Measurements from ENCODE around the gene TPM3. TPM values are rescaled to one million over a fixed set of nuclear protein-coding genes. Genes with fewer than 3 reads are reported as not detected.

TPM3 gene
- total and polyA plus RNA-seq, 2 donors (not counting 1 experiment from before 2014, with no cell fraction given) = 215 to 842 TPM

DNA sequence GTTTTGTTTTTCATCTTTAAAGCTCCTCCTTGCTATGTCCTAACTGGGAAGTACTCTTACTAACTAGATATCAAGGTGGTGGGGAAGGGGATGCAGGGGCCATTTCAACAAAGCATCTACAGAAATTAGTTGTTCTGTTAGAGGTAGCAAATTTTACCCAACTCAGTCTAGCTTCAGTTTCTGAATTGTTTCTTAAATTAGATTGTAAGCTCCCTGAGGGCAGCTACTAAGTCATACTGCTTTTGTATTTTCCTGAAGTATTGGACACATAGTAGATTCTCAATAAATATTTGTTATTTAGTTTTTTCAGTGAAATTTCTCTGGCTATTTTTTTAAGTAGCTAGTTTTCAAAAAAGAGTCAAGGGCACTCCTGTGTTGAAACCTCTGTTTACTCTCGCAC lies 30.6 kb upstream of the TPM3 start:
- H3K27me3 ChIP-seq (ENCODE audit: control insufficient read depth, insufficient read depth, low read length) = no peaks in the 10 kb centered on the region
- peaks cover 7% of the 10 kb centered on the region for H3K4me1 ChIP-seq (ENCODE audit: control insufficient read depth, extremely low read depth, insufficient read depth, low read length)
- H3K27ac ChIP-seq (ENCODE audit: insufficient read depth, low read length) = peak overlapping the region; percentile 93
- H3K79me2 ChIP-seq (ENCODE audit: control insufficient read depth, insufficient read depth, low read length) = peaks cover 90% of the 10 kb centered on the region
- H3K4me3 ChIP-seq (replicated peaks in 1 of 4; ENCODE audit: control extremely low read depth in 1 of 4, insufficient read depth in 1 of 4, low read depth in 3 of 4, low read length in 4 of 4) = peak overlapping the region; percentile 68 to 91 (median 79)
- H2AFZ ChIP-seq (ENCODE audit: low read length) = no peak overlapping the region
- peaks cover 3% of the 10 kb centered on the region for H4K20me1 ChIP-seq (ENCODE audit: control insufficient read depth, extremely low read depth, insufficient read depth, low read length)
- no peaks in the 10 kb centered on the region for H3K9me3 ChIP-seq (ENCODE audit: control insufficient read depth, insufficient read depth, low read depth, low read length)
- H3K36me3 ChIP-seq (ENCODE audit: control insufficient read depth, insufficient read depth, low read length) = peaks cover 4% of the 10 kb centered on the region
- H3K9ac ChIP-seq (ENCODE audit: insufficient read depth, low read length) = no peak overlapping the region
- H3K4me2 ChIP-seq (ENCODE audit: extremely low read depth, insufficient read depth, low read length) = peak overlapping the region; percentile 84
- no peak for TF ChIP-seq EZH2 (IDR thresholded peaks at IDR 0.05; ENCODE audit: low read length, missing control alignments)
- TF ChIP-seq, protein P1, sequence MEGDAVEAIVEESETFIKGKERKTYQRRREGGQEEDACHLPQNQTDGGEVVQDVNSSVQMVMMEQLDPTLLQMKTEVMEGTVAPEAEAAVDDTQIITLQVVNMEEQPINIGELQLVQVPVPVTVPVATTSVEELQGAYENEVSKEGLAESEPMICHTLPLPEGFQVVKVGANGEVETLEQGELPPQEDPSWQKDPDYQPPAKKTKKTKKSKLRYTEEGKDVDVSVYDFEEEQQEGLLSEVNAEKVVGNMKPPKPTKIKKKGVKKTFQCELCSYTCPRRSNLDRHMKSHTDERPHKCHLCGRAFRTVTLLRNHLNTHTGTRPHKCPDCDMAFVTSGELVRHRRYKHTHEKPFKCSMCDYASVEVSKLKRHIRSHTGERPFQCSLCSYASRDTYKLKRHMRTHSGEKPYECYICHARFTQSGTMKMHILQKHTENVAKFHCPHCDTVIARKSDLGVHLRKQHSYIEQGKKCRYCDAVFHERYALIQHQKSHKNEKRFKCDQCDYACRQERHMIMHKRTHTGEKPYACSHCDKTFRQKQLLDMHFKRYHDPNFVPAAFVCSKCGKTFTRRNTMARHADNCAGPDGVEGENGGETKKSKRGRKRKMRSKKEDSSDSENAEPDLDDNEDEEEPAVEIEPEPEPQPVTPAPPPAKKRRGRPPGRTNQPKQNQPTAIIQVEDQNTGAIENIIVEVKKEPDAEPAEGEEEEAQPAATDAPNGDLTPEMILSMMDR (conservative IDR thresholded peaks at IDR 0.05 in 1 of 2, IDR thresholded peaks at IDR 0.05 in 1 of 2; ENCODE audit: low read depth in 1 of 2, low read length in 2 of 2) = no peak
- DNase-seq (ENCODE audit: low read depth in 2 of 2) = no peak

DNA sequence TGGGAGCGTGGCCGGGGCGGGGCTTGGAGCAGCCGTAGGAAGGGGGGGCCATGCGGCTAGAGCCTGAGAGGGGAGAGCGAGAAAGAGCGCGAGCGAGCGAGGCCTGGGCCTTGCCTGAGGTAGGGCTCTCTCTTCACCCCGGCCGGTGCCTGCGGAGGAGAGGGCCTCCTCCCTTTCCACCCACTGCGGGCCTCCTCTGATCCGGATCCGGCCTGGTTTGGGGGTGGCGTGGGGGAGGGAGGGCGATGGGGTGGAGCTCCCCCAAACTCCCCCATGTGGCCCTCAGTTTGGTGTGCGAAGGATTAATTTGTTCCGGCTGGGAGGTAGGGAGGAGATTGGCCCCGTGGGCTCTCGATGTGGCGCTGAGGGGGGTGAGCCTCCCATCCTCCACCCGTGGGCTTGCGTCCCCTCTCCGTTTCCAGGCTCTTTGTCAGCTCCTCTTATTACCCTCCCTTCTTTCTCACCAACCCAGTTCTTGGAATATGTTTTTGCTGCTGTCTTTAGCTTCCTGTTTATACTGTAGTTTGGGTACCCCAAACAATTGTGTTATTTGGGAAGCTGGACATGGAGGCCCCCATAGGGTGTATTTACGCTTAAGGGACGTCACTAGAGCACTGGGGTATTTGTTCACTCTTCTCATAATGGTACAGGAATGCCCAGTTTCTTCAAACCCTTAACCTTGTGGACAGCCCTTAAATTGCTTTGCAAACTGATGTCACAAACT lies 29.5 kb upstream of the TPM3 start:
- Histone ChIP-seq H3K36me3 (ENCODE audit: control insufficient read depth, insufficient read depth, low read length) (peaks cover 4% of the 10 kb centered on the region), H4K20me1 (ENCODE audit: control insufficient read depth, extremely low read depth, insufficient read depth, low read length) (peaks cover 3% of the 10 kb centered on the region), H3K4me1 (ENCODE audit: control insufficient read depth, extremely low read depth, insufficient read depth, low read length) (peaks cover 7% of the 10 kb centered on the region), H3K27me3 (ENCODE audit: control insufficient read depth, insufficient read depth, low read length) (no peaks in the 10 kb centered on the region), H3K4me2 (ENCODE audit: extremely low read depth, insufficient read depth, low read length) (peak overlapping the region; percentile 84), H3K27ac (ENCODE audit: insufficient read depth, low read length) (peak overlapping the region; percentile 93), H3K9me3 (ENCODE audit: control insufficient read depth, insufficient read depth, low read depth, low read length) (no peaks in the 10 kb centered on the region), H3K9ac (ENCODE audit: insufficient read depth, low read length) (peak overlapping the region; percentile 98), H3K79me2 (ENCODE audit: control insufficient read depth, insufficient read depth, low read length) (peaks cover 91% of the 10 kb centered on the region), H2AFZ (ENCODE audit: low read length) (no peak overlapping the region), H3K4me3 (replicated peaks in 1 of 4; ENCODE audit: control extremely low read depth in 1 of 4, insufficient read depth in 1 of 4, low read depth in 3 of 4, low read length in 4 of 4) (peak overlapping the region; percentile 68 to 91 (median 79))
- TF ChIP-seq, protein P1 (conservative IDR thresholded peaks at IDR 0.05 in 1 of 2, IDR thresholded peaks at IDR 0.05 in 1 of 2; ENCODE audit: low read depth in 1 of 2, low read length in 2 of 2) = no peak
- no peak for TF ChIP-seq EZH2 (IDR thresholded peaks at IDR 0.05; ENCODE audit: low read length, missing control alignments)
- peak; percentile 79 to 83 for DNase-seq (ENCODE audit: low read depth in 2 of 2)

DNA sequence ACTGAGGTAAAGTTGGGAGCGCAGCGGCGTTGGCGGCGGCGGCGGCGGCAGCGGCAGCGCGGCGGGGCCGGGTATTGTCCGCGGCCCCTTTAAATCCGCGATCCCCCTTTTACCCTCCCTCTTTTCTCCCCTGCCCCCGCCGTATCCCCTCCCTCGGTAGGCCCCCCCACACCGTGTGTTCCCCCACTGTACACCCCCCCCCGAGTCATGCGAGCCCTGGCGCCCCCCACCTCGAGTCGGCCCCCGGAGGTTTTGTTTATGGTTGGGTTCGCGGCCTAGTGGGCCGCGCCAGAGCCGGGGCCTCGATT lies 29.0 kb upstream of the TPM3 start:
- peak overlapping the region; percentile 68 to 91 (median 79) for H3K4me3 ChIP-seq (replicated peaks in 1 of 4; ENCODE audit: control extremely low read depth in 1 of 4, insufficient read depth in 1 of 4, low read depth in 3 of 4, low read length in 4 of 4)
- peaks cover 4% of the 10 kb centered on the region for H3K36me3 ChIP-seq (ENCODE audit: control insufficient read depth, insufficient read depth, low read length)
- no peak for DNase-seq (ENCODE audit: low read depth in 2 of 2)
- no peak overlapping the region for H3K4me2 ChIP-seq (ENCODE audit: extremely low read depth, insufficient read depth, low read length)
- TF ChIP-seq, protein P1 (conservative IDR thresholded peaks at IDR 0.05 in 1 of 2, IDR thresholded peaks at IDR 0.05 in 1 of 2; ENCODE audit: low read depth in 1 of 2, low read length in 2 of 2) = no peak
- peaks cover 90% of the 10 kb centered on the region for H3K79me2 ChIP-seq (ENCODE audit: control insufficient read depth, insufficient read depth, low read length)
- H2AFZ ChIP-seq (ENCODE audit: low read length) = no peak overlapping the region
- no peaks in the 10 kb centered on the region for H3K27me3 ChIP-seq (ENCODE audit: control insufficient read depth, insufficient read depth, low read length)
- peaks cover 3% of the 10 kb centered on the region for H4K20me1 ChIP-seq (ENCODE audit: control insufficient read depth, extremely low read depth, insufficient read depth, low read length)
- H3K9me3 ChIP-seq (ENCODE audit: control insufficient read depth, insufficient read depth, low read depth, low read length) = no peaks in the 10 kb centered on the region
- H3K9ac ChIP-seq (ENCODE audit: insufficient read depth, low read length) = peak overlapping the region; percentile 98
- H3K4me1 ChIP-seq (ENCODE audit: control insufficient read depth, extremely low read depth, insufficient read depth, low read length) = peaks cover 7% of the 10 kb centered on the region
- H3K27ac ChIP-seq (ENCODE audit: insufficient read depth, low read length) = peak overlapping the region; percentile 93

Measured in fibroblast of lung (primary cell).